WTC11 (cell line): ENCODE data around the gene TEFM.

Source experiments
- CREB1 ChIP-seq: sonication (generic); formaldehyde crosslinking; IDR thresholded peaks from 2 replicates; pipeline ENCODE4 v1.8.0; 2023; ENCODE audit warnings: mild to moderate bottlenecking, missing genetic modification reagents
- FOXP4 ChIP-seq: sonication (generic); formaldehyde crosslinking; IDR thresholded peaks from 2 replicates; pipeline ENCODE4 v1.8.0; 2022; ENCODE audit warnings: mild to moderate bottlenecking, missing genetic modification reagents
- TEAD1 ChIP-seq: sonication (generic); formaldehyde crosslinking; IDR thresholded peaks from 2 replicates; pipeline ENCODE4 v1.8.0; 2022; ENCODE audit warnings: mild to moderate bottlenecking, missing genetic modification reagents
- ZNF138 ChIP-seq: sonication (generic); formaldehyde crosslinking; conservative IDR thresholded peaks from 2 replicates; pipeline ENCODE4 v1.8.1; 2022; ENCODE audit warnings: mild to moderate bottlenecking, moderate library complexity, missing genetic modification reagents

GRCh38 chr17:30947796-30948195, 41.8 kb upstream of the TEFM start:
- no peak for TF ChIP-seq FOXP4 (CRISPR knock-in tag)
- no peak for TF ChIP-seq ZNF138 (CRISPR knock-in tag)
- no peak for TF ChIP-seq TEAD1 (CRISPR knock-in tag)
- TF ChIP-seq CREB1 (CRISPR knock-in tag) = no peak
